ENCODE data around the gene TTC12.

GRCh38 chr11:113395782-113396336 is 81.5 kb downstream of the TTC12 start:
- TF ChIP-seq, protein P1, sequence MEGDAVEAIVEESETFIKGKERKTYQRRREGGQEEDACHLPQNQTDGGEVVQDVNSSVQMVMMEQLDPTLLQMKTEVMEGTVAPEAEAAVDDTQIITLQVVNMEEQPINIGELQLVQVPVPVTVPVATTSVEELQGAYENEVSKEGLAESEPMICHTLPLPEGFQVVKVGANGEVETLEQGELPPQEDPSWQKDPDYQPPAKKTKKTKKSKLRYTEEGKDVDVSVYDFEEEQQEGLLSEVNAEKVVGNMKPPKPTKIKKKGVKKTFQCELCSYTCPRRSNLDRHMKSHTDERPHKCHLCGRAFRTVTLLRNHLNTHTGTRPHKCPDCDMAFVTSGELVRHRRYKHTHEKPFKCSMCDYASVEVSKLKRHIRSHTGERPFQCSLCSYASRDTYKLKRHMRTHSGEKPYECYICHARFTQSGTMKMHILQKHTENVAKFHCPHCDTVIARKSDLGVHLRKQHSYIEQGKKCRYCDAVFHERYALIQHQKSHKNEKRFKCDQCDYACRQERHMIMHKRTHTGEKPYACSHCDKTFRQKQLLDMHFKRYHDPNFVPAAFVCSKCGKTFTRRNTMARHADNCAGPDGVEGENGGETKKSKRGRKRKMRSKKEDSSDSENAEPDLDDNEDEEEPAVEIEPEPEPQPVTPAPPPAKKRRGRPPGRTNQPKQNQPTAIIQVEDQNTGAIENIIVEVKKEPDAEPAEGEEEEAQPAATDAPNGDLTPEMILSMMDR (conservative IDR thresholded peaks at IDR 0.05 in 1 of 2, IDR thresholded peaks at IDR 0.05 in 1 of 2; ENCODE audit: low read depth in 1 of 2, low read length in 2 of 2): no peak
- TF ChIP-seq EZH2 (IDR thresholded peaks at IDR 0.05; ENCODE audit: low read length, missing control alignments): no peak
